Peyer's patch (tissue), 4 donors: ENCODE measurements around the gene REEP6.

Experiments used
- CTCF ChIP-seq, 6 experiments: fragments of 450-650 bp in 4 of 6; fragments of 200-600 bp in 2 of 6; sonication (generic) in 1 of 6; IDR thresholded peaks; one replicate each; pipeline ENCODE4 v1.5.1; 2017 to 2019; ENCODE audit warnings: antibody characterized with exemption in 6 of 6, mild to moderate bottlenecking in 3 of 6, moderate library complexity in 1 of 6
- POLR2A ChIP-seq, 2 donors: fragments of 450-650 bp; IDR thresholded peaks; one replicate each; pipeline ENCODE4 v1.5.1; 2017; ENCODE audit warnings: antibody characterized with exemption in 2 of 2, mild to moderate bottlenecking in 2 of 2, moderate library complexity in 2 of 2

DNA sequence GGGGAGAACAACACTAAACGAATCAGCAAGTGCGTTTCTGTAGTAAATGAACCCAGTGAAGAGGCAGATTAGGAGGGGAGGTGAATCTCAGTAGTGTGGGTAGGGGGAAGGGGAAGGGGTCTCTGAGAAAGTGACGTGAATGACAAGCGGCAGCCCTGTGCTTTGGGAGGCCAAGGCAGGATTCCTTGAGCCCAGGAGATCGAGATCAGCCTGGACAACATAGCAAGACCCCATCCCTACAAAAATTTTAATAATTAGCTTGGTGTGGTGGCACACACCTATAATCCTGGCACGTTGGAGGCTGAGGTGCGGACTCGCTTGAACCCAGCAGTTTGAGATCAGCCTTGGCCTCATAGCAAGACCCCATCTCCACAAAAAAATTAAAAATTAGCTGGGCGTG lies 41.0 kb downstream of the REEP6 start:
- TF ChIP-seq POLR2A (IDR thresholded peaks at IDR 0.05): no peak
- no peak for TF ChIP-seq CTCF (IDR thresholded peaks at IDR 0.05)
